NCI-H1105 (cell line): ENCODE results near the gene SPRR2F.

Experiments
- DNase-seq: peaks from one replicate; lab custom pipeline; 2025; lab: John Stamatoyannopoulos, UW

SPRR2F gene

DNA sequence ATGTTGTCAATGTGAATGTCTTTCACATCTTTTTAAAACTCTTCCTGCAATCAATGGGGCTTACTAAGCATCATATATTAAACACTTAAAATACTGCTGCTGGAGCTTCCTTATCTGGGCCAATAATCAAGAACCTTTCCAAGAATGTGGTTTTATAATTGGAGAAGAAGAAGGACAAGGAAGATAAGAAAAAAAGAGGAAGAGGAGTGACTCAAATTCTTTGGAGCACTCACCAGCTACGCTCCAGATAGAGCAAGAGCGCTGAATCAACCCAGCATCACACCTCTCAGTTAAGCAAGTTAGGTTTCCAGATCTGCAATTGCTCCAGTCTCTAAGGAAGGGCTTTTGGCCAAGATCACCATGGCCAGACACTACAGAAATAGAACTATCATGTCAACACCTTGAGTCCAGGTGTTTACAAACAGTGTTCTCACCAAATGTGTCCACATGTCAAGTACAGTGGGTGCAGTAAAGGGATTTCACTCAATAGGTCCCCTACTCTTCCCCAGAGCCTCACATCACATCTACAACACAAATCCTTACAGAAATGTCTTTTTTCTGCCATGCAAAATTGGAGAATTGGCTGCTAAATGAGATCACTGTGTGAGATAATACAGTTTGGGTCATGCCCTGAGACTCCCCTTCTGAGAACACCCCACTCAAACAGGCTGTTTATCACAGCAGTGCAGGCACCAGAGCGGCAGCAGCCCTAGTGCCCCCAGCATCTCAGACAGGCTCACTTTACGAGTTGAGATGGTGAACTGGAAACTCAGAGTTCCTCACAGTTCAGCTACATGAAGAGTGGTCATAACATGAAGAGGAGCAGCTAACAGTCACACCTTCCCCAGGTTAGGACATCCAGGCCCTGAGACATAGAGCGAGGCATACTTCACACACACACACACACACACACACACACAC, 40.2 kb downstream of the SPRR2F start:
- DNase-seq, result no peak

DNA sequence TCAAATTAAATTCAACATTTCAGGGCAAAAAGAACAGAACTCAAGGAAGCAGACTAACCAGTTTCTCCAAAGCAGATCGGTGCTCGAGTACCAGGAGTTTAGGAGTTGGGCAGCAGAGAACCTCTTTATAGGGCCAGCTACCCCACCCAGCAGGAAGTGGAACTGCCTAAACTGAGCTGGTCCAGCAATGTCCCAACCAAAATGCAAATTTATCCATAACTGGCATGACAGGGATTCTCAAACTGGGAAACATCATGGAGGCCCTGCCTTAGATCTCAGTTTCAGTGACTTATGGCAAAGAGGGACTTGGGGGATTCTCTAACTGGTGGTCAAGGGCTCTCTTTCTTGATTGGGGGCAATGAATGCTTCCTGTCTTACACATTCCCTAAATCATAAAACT, 41.8 kb downstream of the SPRR2F start, which contains the start of gene SPRR2B:
Gene SPRR2B (minus strand): TSS at position 101 of the 400 bp plus-strand sequence. CDS start 772 bp downstream, outside the sequence.
- DNase-seq, result no peak

DNA sequence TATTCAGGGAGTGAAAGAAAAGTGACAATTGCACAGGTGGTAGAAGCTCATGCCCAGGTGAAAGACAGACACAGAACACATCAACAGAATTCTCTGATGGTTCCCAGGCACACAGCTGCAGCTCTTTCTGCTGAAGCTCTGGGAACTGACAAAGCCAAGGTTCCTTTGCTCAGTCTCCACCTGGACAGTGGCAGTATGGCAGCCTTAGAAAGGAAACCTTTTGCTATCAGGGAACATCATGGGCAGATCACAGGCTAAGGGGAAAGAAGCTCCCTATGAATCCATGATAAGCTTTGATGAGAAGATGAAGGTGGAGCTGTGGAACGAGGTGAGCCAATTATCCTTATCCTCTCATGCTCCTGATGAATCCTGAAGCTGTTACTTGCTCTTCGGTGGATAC, 43.1 kb downstream of the SPRR2F start:
- no peak for DNase-seq
